Mesendoderm (in vitro differentiated cells): Measurements from ENCODE around the gene KBTBD13.

ENCODE experiments used
- DNase-seq: peaks from one replicate; pipeline ENCODE4 v3.0.0; 2013
- H2AK5ac ChIP-seq: 2 replicates; pipeline ENCODE4 v1.6.1; 2013; ENCODE audit warnings: low read length, inconsistent platforms
- H2BK120ac ChIP-seq: 2 replicates; pipeline ENCODE4 v1.6.1; 2013; ENCODE audit warnings: low read depth, mild to moderate bottlenecking, low read length, moderate library complexity, mixed read lengths
- H2BK15ac ChIP-seq: replicated peaks from 2 replicates; pipeline ENCODE4 v1.6.1; 2013; ENCODE audit warnings: low read depth, mild to moderate bottlenecking, moderate library complexity
- H2BK5ac ChIP-seq: 2 replicates; pipeline ENCODE4 v1.6.1; 2013; ENCODE audit warnings: low read length, inconsistent platforms
- H3K18ac ChIP-seq: 2 replicates; pipeline ENCODE4 v1.6.1; 2013; ENCODE audit warnings: mild to moderate bottlenecking, low read length, mixed read lengths
- H3K23ac ChIP-seq: one replicate; pipeline ENCODE4 v1.6.1; 2013; ENCODE audit warnings: low read length
- H3K27ac ChIP-seq: 2 replicates; pipeline ENCODE4 v1.5.1; 2013; ENCODE audit warnings: low read depth, mild to moderate bottlenecking, inconsistent platforms, low read length, moderate library complexity
- H3K27me3 ChIP-seq: 2 replicates; pipeline ENCODE4 v1.6.1; 2013; ENCODE audit warnings: low read length, control low read depth, mild to moderate bottlenecking, inconsistent platforms; ENCODE audit not compliant: insufficient read depth, poor library complexity
- H3K36me3 ChIP-seq: 2 replicates; pipeline ENCODE4 v1.6.1; 2013; ENCODE audit warnings: low read length, inconsistent platforms; ENCODE audit not compliant: control insufficient read depth, insufficient read depth
- H3K4ac ChIP-seq: one replicate; pipeline ENCODE4 v1.6.1; 2013; ENCODE audit warnings: low read depth, mild to moderate bottlenecking, low read length, moderate library complexity
- H3K4me1 ChIP-seq: 2 replicates; pipeline ENCODE4 v1.6.1; 2013; ENCODE audit warnings: low read depth, low read length, inconsistent platforms; ENCODE audit not compliant: control insufficient read depth
- H3K4me2 ChIP-seq: 2 replicates; pipeline ENCODE4 v1.6.1; 2013; ENCODE audit warnings: low read length
- H3K4me3 ChIP-seq: 2 replicates; pipeline ENCODE4 v1.5.1; 2013; ENCODE audit warnings: mild to moderate bottlenecking, low read length
- H3K56ac ChIP-seq: one replicate; pipeline ENCODE4 v1.6.1; 2013; ENCODE audit warnings: low read length
- H3K79me1 ChIP-seq: 2 replicates; pipeline ENCODE4 v1.6.1; 2013; ENCODE audit warnings: low read length, inconsistent platforms
- H3K79me2 ChIP-seq: 2 replicates; pipeline ENCODE4 v1.6.1; 2013; ENCODE audit warnings: mild to moderate bottlenecking, low read length; ENCODE audit not compliant: control insufficient read depth, insufficient read depth
- H3K9ac ChIP-seq: 2 replicates; pipeline ENCODE4 v1.6.1; 2013; ENCODE audit warnings: low read length, inconsistent platforms
- H4K5ac ChIP-seq: one replicate; pipeline ENCODE4 v1.6.1; 2013; ENCODE audit warnings: low read length
- H4K8ac ChIP-seq: one replicate; pipeline ENCODE4 v1.6.1; 2013; ENCODE audit warnings: low read depth, mild to moderate bottlenecking, control low read depth, low read length, moderate library complexity
- WGBS: extraction: QIAGEN DNeasy Blood & Tissue Kit; methylation state at CpG from one replicate; pipeline ENCODE4 v1.1.7; 2013; ENCODE audit warnings: low lambda C conversion rate, missing lambda C conversion rate; ENCODE audit not compliant: insufficient coverage; ENCODE audit errors: extremely low coverage; 5-methylcytosine and 5-hydroxymethylcytosine counted together

KBTBD13 gene

GRCh38 chr15:65081270-65081669, 4.7 kb downstream of the KBTBD13 start:
- H2BK5ac ChIP-seq = no peak overlapping the region
- no peak overlapping the region for H3K27ac ChIP-seq
- no peaks in the 10 kb centered on the region for H3K36me3 ChIP-seq
- no peak overlapping the region for H3K23ac ChIP-seq
- no peak overlapping the region for H3K4ac ChIP-seq
- H3K79me1 ChIP-seq = no peaks in the 10 kb centered on the region
- no peak overlapping the region for H3K4me3 ChIP-seq
- H3K79me2 ChIP-seq = no peaks in the 10 kb centered on the region
- peaks cover 14% of the 10 kb centered on the region for H3K4me1 ChIP-seq
- no peak for DNase-seq
- H4K8ac ChIP-seq = no peak overlapping the region
- no CpG with 5 or more reads among the region's 6 CpGs for WGBS
- H3K56ac ChIP-seq = peak overlapping the region; percentile 11
- H3K27me3 ChIP-seq = no peaks in the 10 kb centered on the region
- no peak overlapping the region for H2BK120ac ChIP-seq
- H4K5ac ChIP-seq = no peak overlapping the region
- H3K4me2 ChIP-seq = no peak overlapping the region
- H3K18ac ChIP-seq = no peak overlapping the region
- H2BK15ac ChIP-seq = no peak overlapping the region
- H2AK5ac ChIP-seq = no peak overlapping the region
- no peak overlapping the region for H3K9ac ChIP-seq

- Histone ChIP-seq H2AK5ac (no peak overlapping the region), H3K56ac (peak overlapping the region; percentile 11), H3K27ac (no peak overlapping the region)
These were observed 5.2 kb downstream of the KBTBD13 start for GRCh38 chr15:65081758-65082157.

GRCh38 chr15:65082303-65082953, 5.9 kb downstream of the KBTBD13 start:
- no peak overlapping the region for H2AK5ac ChIP-seq
- no peak overlapping the region for H3K27ac ChIP-seq
- no peak overlapping the region for H3K4ac ChIP-seq
- H2BK5ac ChIP-seq = no peak overlapping the region
- H3K79me2 ChIP-seq = no peaks in the 10 kb centered on the region
- peak overlapping the region; percentile 13 for H3K9ac ChIP-seq
- H4K5ac ChIP-seq = no peak overlapping the region
- no peaks in the 10 kb centered on the region for H3K36me3 ChIP-seq
- peak; percentile 65 for DNase-seq
- no peak overlapping the region for H3K4me2 ChIP-seq
- H2BK15ac ChIP-seq = no peak overlapping the region
- no peak overlapping the region for H2BK120ac ChIP-seq
- no peak overlapping the region for H3K23ac ChIP-seq
- no CpG with 5 or more reads among the region's 7 CpGs for WGBS
- H3K4me1 ChIP-seq = peaks cover 14% of the 10 kb centered on the region
- H4K8ac ChIP-seq = no peak overlapping the region
- no peak overlapping the region for H3K18ac ChIP-seq
- H3K79me1 ChIP-seq = no peaks in the 10 kb centered on the region
- H3K4me3 ChIP-seq = no peak overlapping the region
- peak overlapping the region; percentile 65 for H3K56ac ChIP-seq
- H3K27me3 ChIP-seq = no peaks in the 10 kb centered on the region

More at GRCh38 chr15:65081758-65082157, 5.2 kb downstream of the KBTBD13 start:
- Histone ChIP-seq H4K8ac (no peak overlapping the region), H3K79me2 (no peaks in the 10 kb centered on the region), H3K79me1 (no peaks in the 10 kb centered on the region), H4K5ac (no peak overlapping the region), H3K9ac (no peak overlapping the region), H3K27me3 (no peaks in the 10 kb centered on the region), H3K4me1 (peaks cover 14% of the 10 kb centered on the region), H2BK120ac (no peak overlapping the region), H2BK5ac (no peak overlapping the region), H2BK15ac (no peak overlapping the region), H3K18ac (no peak overlapping the region), H3K4me2 (no peak overlapping the region), H3K4ac (no peak overlapping the region), H3K4me3 (no peak overlapping the region), H3K23ac (no peak overlapping the region), H3K36me3 (no peaks in the 10 kb centered on the region)
- no CpG with 5 or more reads among the region's 5 CpGs for WGBS
- no peak for DNase-seq

- Histone ChIP-seq H3K4me3 (no peak overlapping the region), H4K8ac (no peak overlapping the region), H2AK5ac (no peak overlapping the region), H3K56ac (peak overlapping the region; percentile 71), H3K18ac (peak overlapping the region; percentile 53), H3K27me3 (no peaks in the 10 kb centered on the region), H2BK120ac (no peak overlapping the region), H3K79me1 (no peaks in the 10 kb centered on the region), H4K5ac (no peak overlapping the region), H3K23ac (no peak overlapping the region), H3K79me2 (no peaks in the 10 kb centered on the region), H3K9ac (peak overlapping the region; percentile 47), H2BK5ac (peak overlapping the region; percentile 61), H3K27ac (peak overlapping the region; percentile 60), H3K4me1 (peaks cover 14% of the 10 kb centered on the region), H2BK15ac (no peak overlapping the region), H3K4ac (no peak overlapping the region), H3K36me3 (no peaks in the 10 kb centered on the region), H3K4me2 (no peak overlapping the region)
- peak; percentile 87 for DNase-seq
- no CpG with 5 or more reads among the region's 7 CpGs for WGBS
These were observed 6.7 kb downstream of the KBTBD13 start for GRCh38 chr15:65083262-65083701.

- Histone ChIP-seq H3K36me3 (no peaks in the 10 kb centered on the region), H3K79me2 (no peaks in the 10 kb centered on the region), H3K23ac (no peak overlapping the region), H3K56ac (no peak overlapping the region), H3K4me3 (no peak overlapping the region), H3K4me2 (no peak overlapping the region), H2BK5ac (no peak overlapping the region), H3K27ac (no peak overlapping the region), H4K5ac (no peak overlapping the region), H2AK5ac (no peak overlapping the region), H3K18ac (no peak overlapping the region), H3K9ac (no peak overlapping the region), H3K79me1 (no peaks in the 10 kb centered on the region), H2BK120ac (no peak overlapping the region), H3K4ac (no peak overlapping the region), H2BK15ac (no peak overlapping the region), H3K4me1 (peaks cover 21% of the 10 kb centered on the region), H4K8ac (no peak overlapping the region), H3K27me3 (no peaks in the 10 kb centered on the region)
- DNase-seq = no peak
- WGBS = no CpG with 5 or more reads among the region's 7 CpGs
These were observed 8.1 kb downstream of the KBTBD13 start for GRCh38 chr15:65084500-65085206.
